HG03521 (cell line): ENCODE data around the gene TRPC4AP.

Experiments
- ATAC-seq: cut with Tn5 transposase; IDR thresholded peaks from one replicate; pipeline ENCODE4 v1.9.1; 2021; ENCODE audit warnings: mild to moderate bottlenecking, moderate library complexity; ENCODE audit not compliant: unreplicated experiment

The TRPC4AP gene

DNA sequence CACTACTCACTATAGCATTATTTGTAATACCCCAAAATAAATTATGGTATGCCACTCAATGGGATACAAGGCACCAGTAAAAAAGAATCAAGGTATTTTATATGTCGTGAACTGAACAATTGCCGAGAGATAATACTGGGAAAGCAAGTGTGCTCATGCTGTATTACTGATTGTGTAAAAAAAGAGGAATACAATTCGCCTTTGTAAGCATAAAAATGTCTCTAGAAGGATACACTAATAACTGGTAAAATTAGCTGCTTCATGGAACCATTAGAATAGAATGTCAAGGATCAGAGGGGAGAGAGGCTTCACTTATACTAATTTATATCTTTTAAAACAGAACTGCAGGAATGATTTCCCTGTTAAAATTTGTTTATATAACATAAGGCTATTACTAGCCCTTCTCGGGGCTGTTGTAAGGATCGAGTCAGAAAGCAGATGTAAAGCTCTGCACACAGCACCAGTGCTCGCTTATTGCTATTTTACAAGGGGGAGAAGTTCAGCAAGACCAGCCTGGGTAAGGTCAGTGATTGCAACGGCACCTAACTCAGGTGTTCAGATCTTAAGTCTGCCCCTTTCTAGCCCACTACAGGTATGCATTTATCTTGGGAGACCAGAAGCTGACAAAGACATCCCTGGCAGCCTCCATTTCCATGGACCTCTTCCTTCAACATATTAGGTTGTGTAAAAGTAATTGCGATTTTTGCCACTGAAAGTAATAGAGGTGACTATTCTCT lies 75.3 kb downstream of the TRPC4AP start:
- ATAC-seq, result no peak

- ATAC-seq, result no peak
Observed at GRCh38 chr20:35015863-35016193, 76.8 kb downstream of the TRPC4AP start.

DNA sequence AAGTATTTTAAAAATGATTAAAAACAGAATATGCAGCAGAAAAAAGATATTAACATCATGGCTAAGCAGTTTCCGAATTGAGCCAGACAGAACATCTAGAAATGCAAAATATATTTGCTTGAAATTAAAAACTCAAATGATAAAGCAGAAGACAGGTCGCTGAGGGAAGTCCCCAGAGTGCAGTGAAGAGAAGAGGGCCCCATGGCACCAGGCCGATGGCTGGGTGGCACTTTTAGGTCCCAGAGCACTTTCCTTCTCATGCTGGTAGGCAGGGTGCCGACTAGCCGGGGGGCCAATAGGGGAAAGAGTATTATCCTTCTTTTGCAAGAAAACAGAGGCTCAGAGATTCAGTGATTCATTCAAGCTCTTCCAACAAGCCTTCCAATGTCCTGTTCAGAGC lies 78.1 kb downstream of the TRPC4AP start:
- no peak for ATAC-seq

GRCh38 chr20:35013421-35014411 lies 78.9 kb downstream of the TRPC4AP start:
- ATAC-seq, result no peak

DNA sequence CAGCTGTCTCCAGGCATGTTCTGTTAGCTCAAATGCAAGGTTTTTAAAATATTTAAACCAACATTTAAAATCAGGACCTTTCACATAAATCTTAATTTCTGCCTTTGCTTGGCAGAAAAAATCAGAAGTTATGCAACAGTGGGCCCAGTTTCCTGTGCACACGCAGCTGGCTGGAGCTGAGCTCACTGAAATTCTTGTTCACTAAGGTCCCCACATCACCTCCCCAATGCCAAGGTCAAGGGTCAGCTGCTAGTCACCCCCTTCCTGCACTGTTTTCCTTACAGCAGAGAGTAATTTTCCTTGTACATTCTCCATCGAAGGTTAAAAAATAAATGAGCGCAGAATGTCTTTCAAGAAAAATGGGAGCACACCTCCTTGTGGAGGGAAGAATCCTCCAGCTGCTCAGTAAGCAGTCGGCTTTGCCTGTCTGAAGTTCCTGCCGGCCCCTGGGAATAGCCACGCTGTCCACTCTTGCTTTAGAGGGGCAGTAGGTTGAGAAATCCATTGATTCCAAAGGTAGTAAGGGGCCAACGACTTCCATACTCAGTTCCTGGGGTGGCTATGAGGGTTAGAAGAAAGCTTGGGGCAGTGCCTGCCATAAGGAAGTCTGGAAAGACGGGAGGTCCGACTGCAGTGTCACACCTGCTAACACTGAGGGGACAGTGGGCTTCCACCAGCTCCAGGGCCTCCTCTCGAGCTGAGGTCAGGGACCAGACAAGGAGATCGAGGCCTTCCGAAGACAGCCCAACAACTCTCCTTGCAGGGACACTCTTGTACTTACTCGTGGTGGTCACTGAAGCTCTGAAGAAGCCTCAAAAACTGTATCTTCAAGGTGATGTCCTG lies 80.2 kb downstream of the TRPC4AP start:
- no peak for ATAC-seq

GRCh38 chr20:35011589-35012226 lies 80.9 kb downstream of the TRPC4AP start:
- ATAC-seq, result no peak

GRCh38 chr20:35010405-35011192 lies 82.0 kb downstream of the TRPC4AP start:
- no peak for ATAC-seq

GRCh38 chr20:35009665-35010328 lies 82.8 kb downstream of the TRPC4AP start:
- ATAC-seq, result no peak

DNA sequence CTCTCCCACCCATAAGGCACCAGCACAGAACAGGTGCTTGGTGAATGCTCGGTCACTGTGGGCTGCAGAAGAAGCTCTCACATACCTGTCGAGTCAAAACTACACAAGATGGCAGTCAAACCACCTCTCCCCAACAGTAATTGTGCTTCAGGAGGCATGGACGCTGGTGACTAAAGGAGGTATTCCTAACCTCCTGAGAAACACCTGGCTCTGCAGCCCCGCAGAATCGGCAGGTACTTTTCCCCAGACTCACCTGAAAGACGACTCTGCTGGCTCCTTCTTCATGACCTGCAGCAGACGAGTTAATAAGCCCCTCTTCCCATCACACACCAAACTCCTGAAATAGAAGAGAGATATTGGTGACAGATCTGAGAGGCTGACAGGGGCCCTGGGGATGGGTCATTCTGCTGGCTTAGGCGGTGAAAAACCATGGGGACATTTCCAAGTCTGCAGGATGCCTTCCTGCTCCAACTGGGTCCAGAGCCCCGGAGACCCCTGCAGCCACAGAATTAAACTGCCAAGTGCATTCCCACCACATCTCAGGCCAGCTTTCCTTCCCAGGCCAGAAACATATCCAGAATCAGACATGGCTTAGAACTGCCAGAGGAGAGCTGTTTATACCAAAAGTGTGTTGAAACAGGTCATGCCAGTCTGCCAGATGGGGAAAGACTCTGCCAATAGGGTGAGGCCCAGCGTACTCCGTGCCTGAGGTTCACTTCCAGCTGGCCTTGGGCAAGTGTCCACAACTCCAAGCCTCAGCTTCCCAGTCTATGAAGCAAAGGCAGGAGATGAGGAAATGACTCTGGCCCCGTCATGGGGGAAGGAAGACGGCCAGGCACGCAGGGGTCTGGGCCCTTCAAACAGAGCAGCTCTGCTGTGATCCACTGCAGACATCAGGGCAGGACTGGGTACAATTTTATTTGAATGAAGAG lies 83.9 kb downstream of the TRPC4AP start:
- ATAC-seq, result no peak

DNA sequence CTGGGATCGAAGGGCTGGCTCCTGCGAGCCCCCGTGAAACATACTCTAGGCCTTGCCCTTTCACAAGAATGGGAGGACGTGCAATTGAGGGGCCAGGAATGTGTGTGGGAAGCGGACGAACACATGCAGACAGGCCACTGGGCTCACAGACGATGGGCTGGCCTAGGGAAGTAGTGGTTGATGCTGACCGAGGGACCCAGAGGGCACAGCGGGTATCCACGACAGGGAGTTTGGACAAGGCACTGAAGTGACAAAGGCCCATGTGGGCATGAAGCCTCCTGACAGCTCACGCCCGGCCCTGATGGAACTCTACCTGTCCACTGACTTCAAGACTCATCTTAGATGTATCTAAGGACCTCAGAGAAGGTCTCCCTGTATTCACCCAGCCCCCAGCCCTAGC lies 84.7 kb downstream of the TRPC4AP start:
- no peak for ATAC-seq

GRCh38 chr20:35007413-35007812 lies 85.2 kb downstream of the TRPC4AP start:
- no peak for ATAC-seq

- ATAC-seq, result no peak
Observed at GRCh38 chr20:35006531-35006971, 86.1 kb downstream of the TRPC4AP start.

- no peak for ATAC-seq
Observed at GRCh38 chr20:35006009-35006408, 86.6 kb downstream of the TRPC4AP start.

DNA sequence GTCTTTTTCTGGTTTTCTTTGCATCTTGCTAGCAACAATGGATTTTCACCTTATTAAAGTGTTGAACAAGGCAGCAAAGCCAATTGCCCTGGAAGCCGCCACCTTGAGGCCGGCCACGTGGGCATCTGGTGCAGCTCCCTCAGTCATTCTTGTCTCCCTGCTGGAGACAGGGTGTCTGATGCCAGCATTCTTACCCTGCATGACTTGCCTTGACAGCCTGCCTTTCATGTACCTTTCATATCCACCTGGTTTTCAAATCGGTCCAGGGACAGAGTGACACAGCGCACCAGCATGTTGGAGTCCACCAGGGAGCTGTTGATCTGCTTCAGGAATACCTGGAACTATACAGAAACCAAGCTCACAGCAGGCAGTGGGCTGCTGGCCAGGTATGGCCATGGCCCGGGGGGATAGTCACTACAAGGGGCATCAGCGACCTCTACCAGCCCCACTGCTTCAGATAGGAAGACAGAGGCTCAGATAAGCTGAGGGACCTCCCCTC lies 87.1 kb downstream of the TRPC4AP start:
- no peak for ATAC-seq

DNA sequence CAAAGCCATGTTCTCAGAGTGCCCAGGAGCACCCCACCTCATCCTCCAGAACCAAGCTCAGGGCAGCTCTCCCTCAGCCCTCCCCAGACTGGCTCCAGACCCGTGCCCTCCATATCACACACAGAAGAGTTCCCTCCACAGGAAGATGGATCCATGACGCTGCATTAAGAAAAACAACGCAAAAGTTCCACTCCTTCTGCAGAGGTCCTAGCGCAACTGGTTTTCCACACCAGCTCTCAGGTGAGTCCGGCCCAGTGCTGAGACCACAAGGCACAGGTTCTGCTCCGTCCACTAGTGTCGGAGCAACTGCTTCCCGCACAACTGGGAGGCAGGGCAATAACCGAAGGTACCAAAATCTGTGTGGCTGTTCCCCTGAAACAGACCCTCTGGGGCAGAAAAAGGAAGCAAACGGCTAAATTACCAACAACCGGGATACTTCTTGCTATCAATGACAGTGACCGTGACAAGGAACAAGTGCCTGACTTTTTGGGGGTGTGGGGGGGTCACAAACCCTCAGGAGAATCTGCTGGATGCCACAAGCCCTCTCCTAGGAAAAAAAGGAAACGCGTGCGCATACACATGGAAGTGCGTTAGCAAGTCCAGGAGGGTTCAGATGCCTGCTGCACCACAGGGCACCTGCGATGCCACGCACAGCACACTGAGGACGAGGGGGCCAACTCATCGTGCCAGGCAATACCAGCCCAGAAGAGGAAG lies 87.7 kb downstream of the TRPC4AP start:
- ATAC-seq, result no peak

DNA sequence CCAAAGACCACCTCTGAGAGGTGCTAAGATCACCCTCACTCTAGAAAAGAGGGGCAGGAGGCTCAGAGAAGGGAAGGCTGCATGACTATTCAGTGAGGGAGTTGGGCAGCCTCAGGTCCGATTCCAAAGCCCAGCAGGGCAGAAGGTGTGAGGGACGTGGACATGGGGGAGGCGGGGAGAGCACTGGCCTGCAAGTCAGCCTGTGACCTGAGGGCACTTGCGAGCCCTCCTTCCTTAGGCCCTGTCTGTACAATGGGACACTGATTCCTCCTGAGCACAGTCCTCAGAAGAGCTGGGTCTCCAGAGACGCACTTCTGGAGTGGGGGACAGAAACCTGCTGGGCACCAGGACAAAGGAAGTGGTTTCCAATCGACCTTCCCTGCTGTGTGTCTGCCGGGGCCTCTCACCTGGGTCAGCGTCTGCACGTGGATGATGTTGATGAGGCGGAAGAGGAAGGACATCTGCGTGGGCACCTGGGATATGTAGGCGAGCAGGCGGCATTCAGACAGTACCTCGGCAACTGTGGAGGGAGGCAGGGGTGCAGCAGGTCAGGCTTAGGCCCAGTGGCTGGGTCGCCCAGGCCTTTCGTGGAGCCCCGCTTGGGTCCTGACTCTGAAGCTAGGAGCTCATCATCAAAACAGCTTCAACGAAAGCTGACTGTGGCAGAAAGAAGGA lies 88.4 kb downstream of the TRPC4AP start:
- ATAC-seq, result no peak
